Measurements from ENCODE around the gene CCSER2.

DNA sequence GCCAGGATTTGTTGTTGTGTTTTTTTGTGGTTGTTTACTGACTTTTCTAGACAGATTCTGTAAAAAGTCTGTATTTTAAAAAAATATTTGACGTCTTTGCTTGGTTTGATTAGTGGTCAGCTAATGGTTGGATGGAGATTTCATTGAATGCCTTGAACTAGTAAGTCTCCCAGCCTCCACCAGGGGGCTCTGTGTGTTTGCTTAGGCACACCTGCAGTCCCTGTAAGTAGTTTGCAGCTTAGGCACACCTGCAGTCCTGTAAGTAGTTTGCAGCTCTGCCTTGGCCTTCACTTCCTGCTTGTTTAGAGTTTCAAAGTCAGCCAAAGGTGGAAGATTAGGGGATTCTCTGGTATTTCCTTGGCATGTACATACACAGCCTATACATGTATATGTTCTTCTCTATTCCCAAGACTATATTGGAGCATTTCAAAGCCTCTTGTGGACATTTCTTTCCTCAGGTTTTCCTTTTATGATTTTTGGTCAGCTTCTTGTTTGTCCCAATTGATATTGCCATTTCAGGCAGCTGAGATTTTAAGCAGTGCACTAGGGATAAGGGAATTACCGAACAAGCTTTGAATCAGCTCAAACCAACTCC lies 101.6 kb downstream of the CCSER2 start:
- TF ChIP-seq, protein P1, sequence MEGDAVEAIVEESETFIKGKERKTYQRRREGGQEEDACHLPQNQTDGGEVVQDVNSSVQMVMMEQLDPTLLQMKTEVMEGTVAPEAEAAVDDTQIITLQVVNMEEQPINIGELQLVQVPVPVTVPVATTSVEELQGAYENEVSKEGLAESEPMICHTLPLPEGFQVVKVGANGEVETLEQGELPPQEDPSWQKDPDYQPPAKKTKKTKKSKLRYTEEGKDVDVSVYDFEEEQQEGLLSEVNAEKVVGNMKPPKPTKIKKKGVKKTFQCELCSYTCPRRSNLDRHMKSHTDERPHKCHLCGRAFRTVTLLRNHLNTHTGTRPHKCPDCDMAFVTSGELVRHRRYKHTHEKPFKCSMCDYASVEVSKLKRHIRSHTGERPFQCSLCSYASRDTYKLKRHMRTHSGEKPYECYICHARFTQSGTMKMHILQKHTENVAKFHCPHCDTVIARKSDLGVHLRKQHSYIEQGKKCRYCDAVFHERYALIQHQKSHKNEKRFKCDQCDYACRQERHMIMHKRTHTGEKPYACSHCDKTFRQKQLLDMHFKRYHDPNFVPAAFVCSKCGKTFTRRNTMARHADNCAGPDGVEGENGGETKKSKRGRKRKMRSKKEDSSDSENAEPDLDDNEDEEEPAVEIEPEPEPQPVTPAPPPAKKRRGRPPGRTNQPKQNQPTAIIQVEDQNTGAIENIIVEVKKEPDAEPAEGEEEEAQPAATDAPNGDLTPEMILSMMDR (IDR thresholded peaks at IDR 0.05): peak in 2 of 3 donors; percentile 27 to 44
- TF ChIP-seq POLR2A (IDR thresholded peaks at IDR 0.05): no peak

All from breast epithelium (tissue), 3 donors.